GM23338 (cell line): ENCODE data around the gene FAM117A. TPM values are rescaled to one million over a fixed set of nuclear protein-coding genes. Genes with fewer than 3 reads are reported as not detected.

Source experiments
- ATAC-seq: fragments of 200-7000 bp; cut with Tn5 transposase; 3 replicates; pipeline ENCODE4 v1.9.1; 2020
- DNase-seq: peaks from one replicate; pipeline ENCODE4 v3.0.0-alpha.2; 2015; ENCODE audit warnings: low spot score
- H2AFZ ChIP-seq: fragments of 200-600 bp; sonication (generic); 2 replicates; pipeline ENCODE4 v1.8.0; 2016; ENCODE audit warnings: antibody characterized with exemption, mild to moderate bottlenecking, moderate library complexity
- H3F3A ChIP-seq: fragments of 200-600 bp; sonication (generic); replicated peaks from 2 replicates; pipeline ENCODE4 v1.8.0; 2017; ENCODE audit warnings: antibody characterized with exemption, mixed run types, low read depth
- H3K27ac ChIP-seq: fragments of 200-600 bp; sonication (generic); 2 replicates; pipeline ENCODE4 v1.6.1; 2016; ENCODE audit warnings: low read depth
- H3K27me3 ChIP-seq: fragments of 200-600 bp; sonication (generic); 2 replicates; pipeline ENCODE4 v1.8.0; 2016; ENCODE audit warnings: mild to moderate bottlenecking, mixed run types, moderate library complexity; ENCODE audit not compliant: insufficient read depth
- H3K36me3 ChIP-seq: fragments of 200-600 bp; sonication (generic); 2 replicates; pipeline ENCODE4 v1.8.0; 2016; ENCODE audit warnings: mild to moderate bottlenecking; ENCODE audit not compliant: insufficient read depth
- H3K4me1 ChIP-seq: fragments of 200-600 bp; sonication (generic); 2 replicates; pipeline ENCODE4 v1.8.0; 2016; ENCODE audit warnings: mild to moderate bottlenecking, moderate library complexity; ENCODE audit not compliant: insufficient read depth
- H3K4me2 ChIP-seq: fragments of 200-600 bp; sonication (generic); 2 replicates; pipeline ENCODE4 v1.7.1; 2017; ENCODE audit warnings: mixed run types
- H3K4me3 ChIP-seq: fragments of 200-600 bp; sonication (generic); 2 replicates; pipeline ENCODE4 v1.6.1; 2016; ENCODE audit warnings: mixed run types
- H3K79me2 ChIP-seq: fragments of 200-600 bp; sonication (generic); replicated peaks from 2 replicates; pipeline ENCODE4 v1.8.0; 2017; ENCODE audit warnings: mild to moderate bottlenecking; ENCODE audit not compliant: insufficient read depth
- H3K9me2 ChIP-seq: fragments of 200-600 bp; sonication (generic); 2 replicates; pipeline ENCODE4 v1.8.0; 2017; ENCODE audit not compliant: insufficient read depth
- H4K20me1 ChIP-seq: fragments of 200-600 bp; sonication (generic); replicated peaks from 2 replicates; pipeline ENCODE4 v1.8.0; 2017; ENCODE audit warnings: mild to moderate bottlenecking; ENCODE audit not compliant: insufficient read depth
- H3K27ac Mint-ChIP-seq: 2 replicates; pipeline ENCODE4 v1.8.0; 2020; ENCODE audit warnings: inconsistent platforms, mild to moderate bottlenecking, moderate library complexity, mixed read lengths
- H3K27me3 Mint-ChIP-seq: 3 replicates; pipeline ENCODE4 v1.8.0; 2022; ENCODE audit warnings: low read depth, mild to moderate bottlenecking, moderate library complexity, mixed read lengths, inconsistent platforms; ENCODE audit not compliant: insufficient read depth, poor library complexity
- H3K36me3 Mint-ChIP-seq: 3 replicates; pipeline ENCODE4 v1.8.0; 2021; ENCODE audit warnings: low read depth, mild to moderate bottlenecking, inconsistent platforms, moderate library complexity, mixed read lengths
- H3K4me1 Mint-ChIP-seq: 3 replicates; pipeline ENCODE4 v1.8.0; 2020; ENCODE audit warnings: mild to moderate bottlenecking, inconsistent platforms, mixed read lengths
- H3K4me3 Mint-ChIP-seq: 3 replicates; pipeline ENCODE4 v1.8.0; 2021; ENCODE audit warnings: moderate library complexity, mild to moderate bottlenecking, inconsistent platforms, mixed read lengths
- H3K9me3 Mint-ChIP-seq: 3 replicates; pipeline ENCODE4 v1.8.0; 2020; ENCODE audit warnings: moderate library complexity, mild to moderate bottlenecking, inconsistent platforms, mixed read lengths
- CREB1 ChIP-seq: fragments of 250-450 bp; sonication (Bioruptor Pico); IDR thresholded peaks from 2 replicates; pipeline ENCODE4 v1.5.0; 2020; ENCODE audit warnings: low read depth, mild to moderate bottlenecking, moderate library complexity
- EZH2 ChIP-seq: fragments of 200-600 bp; sonication (generic); IDR thresholded peaks from one replicate; pipeline ENCODE4 v1.8.0; 2017; ENCODE audit warnings: antibody characterized with exemption, mild to moderate bottlenecking, low read depth; ENCODE audit not compliant: unreplicated experiment
- EZH2phosphoT487 ChIP-seq: fragments of 200-600 bp; sonication (generic); IDR thresholded peaks from one replicate; pipeline ENCODE4 v1.8.1; 2018; ENCODE audit warnings: antibody characterized with exemption; ENCODE audit not compliant: unreplicated experiment
- JUNB ChIP-seq: IDR thresholded peaks from one replicate; pipeline ENCODE4 v1.6.1; 2016; ENCODE audit warnings: antibody characterized with exemption; ENCODE audit not compliant: unreplicated experiment
- NANOG ChIP-seq: IDR thresholded peaks from 2 replicates; pipeline ENCODE4 v1.6.1; 2016; ENCODE audit warnings: antibody characterized with exemption, borderline replicate concordance
- POLR2AphosphoS5 ChIP-seq: IDR thresholded peaks from 2 replicates; pipeline ENCODE4 v1.6.1; 2016; ENCODE audit warnings: antibody characterized with exemption, low read depth
- STAT1 ChIP-seq: IDR thresholded peaks from one replicate; pipeline ENCODE4 v1.6.1; 2016; ENCODE audit warnings: antibody characterized with exemption; ENCODE audit not compliant: unreplicated experiment
- ZNF114 ChIP-seq: fragments of 250-450 bp; sonication (Bioruptor Pico); IDR thresholded peaks from 2 replicates; pipeline ENCODE4 v1.5.0; 2020; ENCODE audit warnings: mild to moderate bottlenecking, moderate library complexity
- ZNF331 ChIP-seq: fragments of 250-450 bp; sonication (Bioruptor Pico); IDR thresholded peaks from 2 replicates; pipeline ENCODE4 v1.5.0; 2020; ENCODE audit warnings: low read depth, mild to moderate bottlenecking, moderate library complexity
- polyA plus RNA-seq: library from polyadenylated mRNA; unstranded; fragments of >200 nt; fragmentation: Nextera tagmentation; extraction: Ambion mirVana; gene quantifications from 2 replicates; pipeline ENCODE4 v1.2.1, GENCODE V29; 2016
- total RNA-seq: library from RNA; depleted of rRNA; stranded (reverse); fragments of >200 nt; shearing (Covaris generic); gene quantifications from 2 replicates; pipeline ENCODE4 v1.2.3, GENCODE V29; 2014
- TF ChIP-seq, protein P1 (sequence below): fragments of 250-450 bp; sonication (Bioruptor Pico); IDR thresholded peaks from 2 replicates; pipeline ENCODE4 v1.5.0; 2020; ENCODE audit warnings: mild to moderate bottlenecking, moderate library complexity
- TF ChIP-seq, protein P2 (sequence below), 2 experiments: fragments of 200-600 bp in 1 of 2; sonication (generic) in 1 of 2; conservative IDR thresholded peaks; 2 replicates each; pipeline versions ENCODE4 v1.5.1 to v1.6.1; 2016 to 2017; ENCODE audit warnings: antibody characterized with exemption in 2 of 2, low read depth in 2 of 2, mild to moderate bottlenecking in 2 of 2, moderate library complexity in 1 of 2
- TF ChIP-seq, protein P3 (sequence below): IDR thresholded peaks from 2 replicates; pipeline ENCODE4 v1.6.1; 2016; ENCODE audit warnings: antibody characterized with exemption
- TF ChIP-seq, protein P4 (sequence below): IDR thresholded peaks from one replicate; pipeline ENCODE4 v1.6.1; 2018; ENCODE audit warnings: antibody characterized with exemption; ENCODE audit not compliant: unreplicated experiment

FAM117A gene
- total and polyA plus RNA-seq, 2 experiments from 2014 or later, result 21.3 to 46.4 TPM

DNA sequence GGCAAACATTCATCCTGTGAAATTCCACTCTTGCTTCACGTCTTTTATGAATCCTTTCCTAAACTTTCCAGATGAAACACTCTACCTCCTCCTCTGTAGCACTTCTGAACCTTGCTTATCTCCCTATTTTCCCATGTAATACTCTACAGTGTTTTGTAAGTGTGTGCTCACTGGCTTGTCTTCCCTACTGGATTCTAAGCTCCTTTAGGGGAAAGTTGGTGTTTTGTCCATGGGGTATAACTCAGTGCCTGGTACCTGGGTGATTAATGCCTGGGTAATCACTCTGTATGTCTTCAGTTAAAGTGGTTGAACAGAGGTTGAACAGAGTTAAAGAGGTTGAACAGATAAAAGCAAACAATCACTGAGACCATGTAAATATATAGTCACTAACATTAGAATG, 20.7 kb upstream of the FAM117A start:
- H3K79me2 ChIP-seq, result peaks cover 4% of the 10 kb centered on the region
- H3K27ac Mint-ChIP-seq, result no peak overlapping the region
- H3K4me1 ChIP-seq, result peaks cover 10% of the 10 kb centered on the region
- TF ChIP-seq EZH2phosphoT487 (no peak), EZH2 (no peak), CREB1 (CRISPR knock-in tag) (no peak), ZNF114 (CRISPR knock-in tag) (no peak), JUNB (no peak), NANOG (no peak), POLR2AphosphoS5 (no peak), STAT1 (no peak), ZNF331 (CRISPR knock-in tag) (no peak)
- TF ChIP-seq, protein P1, sequence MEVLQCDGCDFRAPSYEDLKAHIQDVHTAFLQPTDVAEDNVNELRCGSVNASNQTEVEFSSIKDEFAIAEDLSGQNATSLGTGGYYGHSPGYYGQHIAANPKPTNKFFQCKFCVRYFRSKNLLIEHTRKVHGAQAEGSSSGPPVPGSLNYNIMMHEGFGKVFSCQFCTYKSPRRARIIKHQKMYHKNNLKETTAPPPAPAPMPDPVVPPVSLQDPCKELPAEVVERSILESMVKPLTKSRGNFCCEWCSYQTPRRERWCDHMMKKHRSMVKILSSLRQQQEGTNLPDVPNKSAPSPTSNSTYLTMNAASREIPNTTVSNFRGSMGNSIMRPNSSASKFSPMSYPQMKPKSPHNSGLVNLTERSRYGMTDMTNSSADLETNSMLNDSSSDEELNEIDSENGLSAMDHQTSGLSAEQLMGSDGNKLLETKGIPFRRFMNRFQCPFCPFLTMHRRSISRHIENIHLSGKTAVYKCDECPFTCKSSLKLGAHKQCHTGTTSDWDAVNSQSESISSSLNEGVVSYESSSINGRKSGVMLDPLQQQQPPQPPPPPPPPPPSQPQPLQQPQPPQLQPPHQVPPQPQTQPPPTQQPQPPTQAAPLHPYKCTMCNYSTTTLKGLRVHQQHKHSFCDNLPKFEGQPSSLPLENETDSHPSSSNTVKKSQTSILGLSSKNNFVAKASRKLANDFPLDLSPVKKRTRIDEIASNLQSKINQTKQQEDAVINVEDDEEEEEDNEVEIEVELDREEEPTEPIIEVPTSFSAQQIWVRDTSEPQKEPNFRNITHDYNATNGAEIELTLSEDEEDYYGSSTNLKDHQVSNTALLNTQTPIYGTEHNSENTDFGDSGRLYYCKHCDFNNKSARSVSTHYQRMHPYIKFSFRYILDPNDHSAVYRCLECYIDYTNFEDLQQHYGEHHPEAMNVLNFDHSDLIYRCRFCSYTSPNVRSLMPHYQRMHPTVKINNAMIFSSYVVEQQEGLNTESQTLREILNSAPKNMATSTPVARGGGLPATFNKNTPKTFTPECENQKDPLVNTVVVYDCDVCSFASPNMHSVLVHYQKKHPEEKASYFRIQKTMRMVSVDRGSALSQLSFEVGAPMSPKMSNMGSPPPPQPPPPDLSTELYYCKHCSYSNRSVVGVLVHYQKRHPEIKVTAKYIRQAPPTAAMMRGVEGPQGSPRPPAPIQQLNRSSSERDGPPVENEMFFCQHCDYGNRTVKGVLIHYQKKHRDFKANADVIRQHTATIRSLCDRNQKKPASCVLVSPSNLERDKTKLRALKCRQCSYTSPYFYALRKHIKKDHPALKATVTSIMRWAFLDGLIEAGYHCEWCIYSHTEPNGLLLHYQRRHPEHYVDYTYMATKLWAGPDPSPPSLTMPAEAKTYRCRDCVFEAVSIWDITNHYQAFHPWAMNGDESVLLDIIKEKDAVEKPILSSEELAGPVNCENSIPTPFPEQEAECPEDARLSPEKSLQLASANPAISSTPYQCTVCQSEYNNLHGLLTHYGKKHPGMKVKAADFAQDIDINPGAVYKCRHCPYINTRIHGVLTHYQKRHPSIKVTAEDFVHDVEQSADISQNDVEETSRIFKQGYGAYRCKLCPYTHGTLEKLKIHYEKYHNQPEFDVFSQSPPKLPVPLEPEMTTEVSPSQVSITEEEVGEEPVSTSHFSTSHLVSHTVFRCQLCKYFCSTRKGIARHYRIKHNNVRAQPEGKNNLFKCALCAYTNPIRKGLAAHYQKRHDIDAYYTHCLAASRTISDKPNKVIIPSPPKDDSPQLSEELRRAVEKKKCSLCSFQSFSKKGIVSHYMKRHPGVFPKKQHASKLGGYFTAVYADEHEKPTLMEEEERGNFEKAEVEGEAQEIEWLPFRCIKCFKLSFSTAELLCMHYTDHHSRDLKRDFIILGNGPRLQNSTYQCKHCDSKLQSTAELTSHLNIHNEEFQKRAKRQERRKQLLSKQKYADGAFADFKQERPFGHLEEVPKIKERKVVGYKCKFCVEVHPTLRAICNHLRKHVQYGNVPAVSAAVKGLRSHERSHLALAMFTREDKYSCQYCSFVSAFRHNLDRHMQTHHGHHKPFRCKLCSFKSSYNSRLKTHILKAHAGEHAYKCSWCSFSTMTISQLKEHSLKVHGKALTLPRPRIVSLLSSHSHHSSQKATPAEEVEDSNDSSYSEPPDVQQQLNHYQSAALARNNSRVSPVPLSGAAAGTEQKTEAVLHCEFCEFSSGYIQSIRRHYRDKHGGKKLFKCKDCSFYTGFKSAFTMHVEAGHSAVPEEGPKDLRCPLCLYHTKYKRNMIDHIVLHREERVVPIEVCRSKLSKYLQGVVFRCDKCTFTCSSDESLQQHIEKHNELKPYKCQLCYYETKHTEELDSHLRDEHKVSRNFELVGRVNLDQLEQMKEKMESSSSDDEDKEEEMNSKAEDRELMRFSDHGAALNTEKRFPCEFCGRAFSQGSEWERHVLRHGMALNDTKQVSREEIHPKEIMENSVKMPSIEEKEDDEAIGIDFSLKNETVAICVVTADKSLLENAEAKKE, result no peak
- TF ChIP-seq, protein P2, sequence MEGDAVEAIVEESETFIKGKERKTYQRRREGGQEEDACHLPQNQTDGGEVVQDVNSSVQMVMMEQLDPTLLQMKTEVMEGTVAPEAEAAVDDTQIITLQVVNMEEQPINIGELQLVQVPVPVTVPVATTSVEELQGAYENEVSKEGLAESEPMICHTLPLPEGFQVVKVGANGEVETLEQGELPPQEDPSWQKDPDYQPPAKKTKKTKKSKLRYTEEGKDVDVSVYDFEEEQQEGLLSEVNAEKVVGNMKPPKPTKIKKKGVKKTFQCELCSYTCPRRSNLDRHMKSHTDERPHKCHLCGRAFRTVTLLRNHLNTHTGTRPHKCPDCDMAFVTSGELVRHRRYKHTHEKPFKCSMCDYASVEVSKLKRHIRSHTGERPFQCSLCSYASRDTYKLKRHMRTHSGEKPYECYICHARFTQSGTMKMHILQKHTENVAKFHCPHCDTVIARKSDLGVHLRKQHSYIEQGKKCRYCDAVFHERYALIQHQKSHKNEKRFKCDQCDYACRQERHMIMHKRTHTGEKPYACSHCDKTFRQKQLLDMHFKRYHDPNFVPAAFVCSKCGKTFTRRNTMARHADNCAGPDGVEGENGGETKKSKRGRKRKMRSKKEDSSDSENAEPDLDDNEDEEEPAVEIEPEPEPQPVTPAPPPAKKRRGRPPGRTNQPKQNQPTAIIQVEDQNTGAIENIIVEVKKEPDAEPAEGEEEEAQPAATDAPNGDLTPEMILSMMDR (conservative IDR thresholded peaks at IDR 0.05; ENCODE audit: low read depth in 2 of 2), result no peak
- TF ChIP-seq, protein P3, sequence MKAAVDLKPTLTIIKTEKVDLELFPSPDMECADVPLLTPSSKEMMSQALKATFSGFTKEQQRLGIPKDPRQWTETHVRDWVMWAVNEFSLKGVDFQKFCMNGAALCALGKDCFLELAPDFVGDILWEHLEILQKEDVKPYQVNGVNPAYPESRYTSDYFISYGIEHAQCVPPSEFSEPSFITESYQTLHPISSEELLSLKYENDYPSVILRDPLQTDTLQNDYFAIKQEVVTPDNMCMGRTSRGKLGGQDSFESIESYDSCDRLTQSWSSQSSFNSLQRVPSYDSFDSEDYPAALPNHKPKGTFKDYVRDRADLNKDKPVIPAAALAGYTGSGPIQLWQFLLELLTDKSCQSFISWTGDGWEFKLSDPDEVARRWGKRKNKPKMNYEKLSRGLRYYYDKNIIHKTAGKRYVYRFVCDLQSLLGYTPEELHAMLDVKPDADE, result no peak
- TF ChIP-seq, protein P4, sequence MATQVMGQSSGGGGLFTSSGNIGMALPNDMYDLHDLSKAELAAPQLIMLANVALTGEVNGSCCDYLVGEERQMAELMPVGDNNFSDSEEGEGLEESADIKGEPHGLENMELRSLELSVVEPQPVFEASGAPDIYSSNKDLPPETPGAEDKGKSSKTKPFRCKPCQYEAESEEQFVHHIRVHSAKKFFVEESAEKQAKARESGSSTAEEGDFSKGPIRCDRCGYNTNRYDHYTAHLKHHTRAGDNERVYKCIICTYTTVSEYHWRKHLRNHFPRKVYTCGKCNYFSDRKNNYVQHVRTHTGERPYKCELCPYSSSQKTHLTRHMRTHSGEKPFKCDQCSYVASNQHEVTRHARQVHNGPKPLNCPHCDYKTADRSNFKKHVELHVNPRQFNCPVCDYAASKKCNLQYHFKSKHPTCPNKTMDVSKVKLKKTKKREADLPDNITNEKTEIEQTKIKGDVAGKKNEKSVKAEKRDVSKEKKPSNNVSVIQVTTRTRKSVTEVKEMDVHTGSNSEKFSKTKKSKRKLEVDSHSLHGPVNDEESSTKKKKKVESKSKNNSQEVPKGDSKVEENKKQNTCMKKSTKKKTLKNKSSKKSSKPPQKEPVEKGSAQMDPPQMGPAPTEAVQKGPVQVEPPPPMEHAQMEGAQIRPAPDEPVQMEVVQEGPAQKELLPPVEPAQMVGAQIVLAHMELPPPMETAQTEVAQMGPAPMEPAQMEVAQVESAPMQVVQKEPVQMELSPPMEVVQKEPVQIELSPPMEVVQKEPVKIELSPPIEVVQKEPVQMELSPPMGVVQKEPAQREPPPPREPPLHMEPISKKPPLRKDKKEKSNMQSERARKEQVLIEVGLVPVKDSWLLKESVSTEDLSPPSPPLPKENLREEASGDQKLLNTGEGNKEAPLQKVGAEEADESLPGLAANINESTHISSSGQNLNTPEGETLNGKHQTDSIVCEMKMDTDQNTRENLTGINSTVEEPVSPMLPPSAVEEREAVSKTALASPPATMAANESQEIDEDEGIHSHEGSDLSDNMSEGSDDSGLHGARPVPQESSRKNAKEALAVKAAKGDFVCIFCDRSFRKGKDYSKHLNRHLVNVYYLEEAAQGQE, result no peak
- peaks cover 25% of the 10 kb centered on the region; the same call in 1 of the 2 replicates for H3K27me3 ChIP-seq
- no peak overlapping the region for H3K4me3 Mint-ChIP-seq
- H3K36me3 ChIP-seq, result no peaks in the 10 kb centered on the region
- no peak overlapping the region for H2AFZ ChIP-seq
- H3K9me3 Mint-ChIP-seq, result no peaks in the 10 kb centered on the region; the same call in 2 of the 3 replicates
- H3K4me1 Mint-ChIP-seq, result peaks cover 14% of the 10 kb centered on the region
- H3F3A ChIP-seq, result no peaks in the 10 kb centered on the region
- DNase-seq (no peak), ATAC-seq (no peak)
- H3K9me2 ChIP-seq, result no peaks in the 10 kb centered on the region
- H4K20me1 ChIP-seq, result peaks cover 3% of the 10 kb centered on the region
- H3K36me3 Mint-ChIP-seq, result peaks cover 3% of the 10 kb centered on the region
- no peak overlapping the region for H3K4me3 ChIP-seq
- peaks cover 10% of the 10 kb centered on the region for H3K27me3 Mint-ChIP-seq
- no peak overlapping the region for H3K27ac ChIP-seq
- H3K4me2 ChIP-seq, result no peak overlapping the region
